ENCODE measurements around the gene CSNK1D.

DNA sequence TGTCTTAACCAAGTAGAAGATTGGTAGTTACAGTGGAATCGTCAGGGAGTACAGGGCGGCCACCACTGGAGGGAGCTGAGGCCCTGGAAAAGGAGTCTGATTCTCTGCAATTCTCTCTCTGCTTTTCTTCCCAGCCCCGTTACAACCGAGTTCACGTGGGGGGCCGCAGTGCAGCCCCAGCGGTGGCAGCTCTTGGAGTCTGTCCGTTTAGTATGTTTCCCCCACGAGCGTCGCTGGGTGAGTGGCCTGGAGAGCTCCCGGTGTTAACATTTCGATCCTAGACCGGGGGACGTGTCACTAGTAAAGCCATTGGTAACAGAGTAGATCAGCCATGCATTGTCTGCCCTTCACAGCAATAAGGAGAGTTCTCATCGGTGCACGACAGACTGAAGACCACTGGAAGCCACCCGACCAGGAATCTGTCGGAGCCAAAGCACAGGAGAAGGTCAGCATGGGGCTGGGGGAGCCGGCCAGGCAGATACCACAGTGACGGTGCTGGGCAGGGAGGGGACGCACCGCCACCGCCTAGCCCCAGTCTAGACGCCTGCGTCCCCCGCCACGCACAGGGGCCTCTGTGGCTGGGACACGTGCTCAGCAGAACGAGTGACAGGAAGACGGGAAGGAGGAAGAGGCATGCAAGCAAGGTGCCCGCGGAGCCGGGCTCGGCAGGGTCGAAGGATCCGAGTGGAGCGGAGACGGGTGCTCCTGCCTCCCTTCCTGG, 28.9 kb downstream of the CSNK1D start:
- TF ChIP-seq, protein P1, sequence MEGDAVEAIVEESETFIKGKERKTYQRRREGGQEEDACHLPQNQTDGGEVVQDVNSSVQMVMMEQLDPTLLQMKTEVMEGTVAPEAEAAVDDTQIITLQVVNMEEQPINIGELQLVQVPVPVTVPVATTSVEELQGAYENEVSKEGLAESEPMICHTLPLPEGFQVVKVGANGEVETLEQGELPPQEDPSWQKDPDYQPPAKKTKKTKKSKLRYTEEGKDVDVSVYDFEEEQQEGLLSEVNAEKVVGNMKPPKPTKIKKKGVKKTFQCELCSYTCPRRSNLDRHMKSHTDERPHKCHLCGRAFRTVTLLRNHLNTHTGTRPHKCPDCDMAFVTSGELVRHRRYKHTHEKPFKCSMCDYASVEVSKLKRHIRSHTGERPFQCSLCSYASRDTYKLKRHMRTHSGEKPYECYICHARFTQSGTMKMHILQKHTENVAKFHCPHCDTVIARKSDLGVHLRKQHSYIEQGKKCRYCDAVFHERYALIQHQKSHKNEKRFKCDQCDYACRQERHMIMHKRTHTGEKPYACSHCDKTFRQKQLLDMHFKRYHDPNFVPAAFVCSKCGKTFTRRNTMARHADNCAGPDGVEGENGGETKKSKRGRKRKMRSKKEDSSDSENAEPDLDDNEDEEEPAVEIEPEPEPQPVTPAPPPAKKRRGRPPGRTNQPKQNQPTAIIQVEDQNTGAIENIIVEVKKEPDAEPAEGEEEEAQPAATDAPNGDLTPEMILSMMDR (IDR thresholded peaks at IDR 0.05) = peak in 1 of 3 donors; percentile 35
- no peak for TF ChIP-seq POLR2A (IDR thresholded peaks at IDR 0.05)

All from ovary (tissue), 3 donors.